ENCODE data around the gene DYRK2. TPM values are rescaled to one million over a fixed set of nuclear protein-coding genes. Genes with fewer than 3 reads are reported as not detected.

DYRK2 gene
- total RNA-seq, 1 donor from 2014 or later, result 53.7 TPM

DNA sequence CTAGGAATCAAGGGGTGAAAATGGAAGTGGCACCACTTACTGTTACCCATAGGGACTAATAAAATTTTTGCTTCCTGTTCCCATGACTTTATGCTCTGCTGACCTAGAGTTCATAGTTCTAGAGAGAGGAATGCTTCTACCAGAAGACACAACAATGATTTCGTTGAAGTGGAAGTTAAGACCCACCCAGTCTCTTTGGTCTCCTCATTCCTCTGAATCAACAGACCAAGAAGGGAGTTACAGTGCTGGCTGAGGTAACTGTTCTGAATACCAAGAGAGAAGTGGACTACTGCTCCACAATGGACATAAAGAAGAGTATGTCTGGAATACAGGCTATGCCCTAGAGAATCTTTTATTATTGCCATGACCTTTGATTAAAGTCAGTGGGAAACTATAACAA lies 23.5 kb upstream of the DYRK2 start:
- H3K27ac Mint-ChIP-seq, result no peak overlapping the region

DNA sequence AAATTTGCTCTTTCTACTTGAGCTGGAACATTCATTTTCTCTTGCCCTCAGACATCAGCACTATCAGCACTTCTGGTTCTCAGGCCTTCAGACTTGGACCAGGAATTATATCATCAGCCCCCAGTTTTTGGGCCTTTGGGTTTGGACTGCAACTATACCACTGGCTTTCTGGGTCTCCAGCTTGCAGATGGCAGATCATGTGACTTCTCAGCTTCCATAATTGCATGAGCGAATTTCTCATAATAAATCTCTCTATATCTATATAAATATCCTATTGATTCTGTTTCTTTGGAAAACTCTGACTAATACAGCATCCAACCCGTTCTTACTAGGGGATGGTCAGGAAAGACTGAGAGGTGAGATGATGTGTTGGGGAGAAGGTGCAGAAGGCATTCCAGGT lies 22.4 kb upstream of the DYRK2 start:
- TF ChIP-seq, protein P1, sequence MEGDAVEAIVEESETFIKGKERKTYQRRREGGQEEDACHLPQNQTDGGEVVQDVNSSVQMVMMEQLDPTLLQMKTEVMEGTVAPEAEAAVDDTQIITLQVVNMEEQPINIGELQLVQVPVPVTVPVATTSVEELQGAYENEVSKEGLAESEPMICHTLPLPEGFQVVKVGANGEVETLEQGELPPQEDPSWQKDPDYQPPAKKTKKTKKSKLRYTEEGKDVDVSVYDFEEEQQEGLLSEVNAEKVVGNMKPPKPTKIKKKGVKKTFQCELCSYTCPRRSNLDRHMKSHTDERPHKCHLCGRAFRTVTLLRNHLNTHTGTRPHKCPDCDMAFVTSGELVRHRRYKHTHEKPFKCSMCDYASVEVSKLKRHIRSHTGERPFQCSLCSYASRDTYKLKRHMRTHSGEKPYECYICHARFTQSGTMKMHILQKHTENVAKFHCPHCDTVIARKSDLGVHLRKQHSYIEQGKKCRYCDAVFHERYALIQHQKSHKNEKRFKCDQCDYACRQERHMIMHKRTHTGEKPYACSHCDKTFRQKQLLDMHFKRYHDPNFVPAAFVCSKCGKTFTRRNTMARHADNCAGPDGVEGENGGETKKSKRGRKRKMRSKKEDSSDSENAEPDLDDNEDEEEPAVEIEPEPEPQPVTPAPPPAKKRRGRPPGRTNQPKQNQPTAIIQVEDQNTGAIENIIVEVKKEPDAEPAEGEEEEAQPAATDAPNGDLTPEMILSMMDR (IDR thresholded peaks at IDR 0.05; ENCODE audit: unreplicated experiment), result no peak

More for the DNA sequence above, 23.5 kb upstream of the DYRK2 start:
- Mint-ChIP-seq H3K27me3 (ENCODE audit: low read depth) (no peaks in the 10 kb centered on the region), H3K4me1 (no peaks in the 10 kb centered on the region), H3K4me3 (no peak overlapping the region), H3K9me3 (no peaks in the 10 kb centered on the region), H3K36me3 (no peaks in the 10 kb centered on the region)
- TF ChIP-seq, protein P1 (IDR thresholded peaks at IDR 0.05; ENCODE audit: unreplicated experiment), result no peak
- DNase-seq (ENCODE audit: low spot score in 2 of 2, unreplicated experiment in 2 of 2), result no peak

DNA sequence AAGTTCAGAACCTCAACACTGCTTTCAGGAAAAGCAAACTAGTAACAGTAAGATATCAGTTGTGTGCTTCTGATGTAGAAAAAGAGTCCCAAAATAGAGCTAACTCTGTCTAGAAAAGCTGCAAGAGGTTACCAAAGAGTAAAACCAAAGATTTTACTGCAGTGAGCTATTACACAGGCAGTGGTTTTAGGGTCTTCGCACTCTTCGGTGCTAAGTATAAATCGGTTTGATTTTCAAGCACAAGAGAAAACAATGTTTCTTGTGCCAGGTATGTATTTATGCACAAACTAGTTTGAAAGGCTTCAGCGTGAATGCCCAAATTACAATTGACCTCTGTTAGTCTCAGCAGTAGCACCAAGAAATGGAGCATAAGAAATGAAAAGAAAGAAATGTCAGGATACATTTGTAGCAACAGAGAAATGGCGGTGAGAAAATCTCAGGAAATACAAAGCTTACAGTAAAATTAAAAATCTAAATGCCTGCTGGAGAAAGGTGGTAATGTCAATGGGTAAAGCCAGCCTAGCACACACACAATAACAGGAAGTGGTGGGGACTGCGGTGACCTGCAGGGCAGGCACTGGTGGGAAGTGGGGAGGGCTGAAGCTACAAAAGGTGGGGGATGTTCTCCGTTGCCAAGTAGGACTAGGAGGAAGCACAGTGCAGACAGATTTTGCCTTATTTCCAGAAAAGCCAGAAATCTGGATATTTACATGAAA lies 18.0 kb upstream of the DYRK2 start:
- Mint-ChIP-seq H3K36me3 (no peaks in the 10 kb centered on the region), H3K27ac (no peak overlapping the region), H3K27me3 (ENCODE audit: low read depth) (no peaks in the 10 kb centered on the region), H3K4me3 (no peak overlapping the region), H3K4me1 (peaks cover 17% of the 10 kb centered on the region), H3K9me3 (no peaks in the 10 kb centered on the region)
- TF ChIP-seq, protein P1 (IDR thresholded peaks at IDR 0.05; ENCODE audit: unreplicated experiment), result no peak
- DNase-seq (ENCODE audit: low spot score in 2 of 2, unreplicated experiment in 2 of 2), result no peak

More for the DNA sequence above, 22.4 kb upstream of the DYRK2 start:
- no peak overlapping the region for H3K4me3 Mint-ChIP-seq
- H3K27ac Mint-ChIP-seq, result no peak overlapping the region
- no peaks in the 10 kb centered on the region for H3K27me3 Mint-ChIP-seq (ENCODE audit: low read depth)
- no peaks in the 10 kb centered on the region for H3K9me3 Mint-ChIP-seq
- H3K4me1 Mint-ChIP-seq, result peaks cover 4% of the 10 kb centered on the region
- H3K36me3 Mint-ChIP-seq, result no peaks in the 10 kb centered on the region
- no peak for DNase-seq (ENCODE audit: low spot score in 2 of 2, unreplicated experiment in 2 of 2)

DNA sequence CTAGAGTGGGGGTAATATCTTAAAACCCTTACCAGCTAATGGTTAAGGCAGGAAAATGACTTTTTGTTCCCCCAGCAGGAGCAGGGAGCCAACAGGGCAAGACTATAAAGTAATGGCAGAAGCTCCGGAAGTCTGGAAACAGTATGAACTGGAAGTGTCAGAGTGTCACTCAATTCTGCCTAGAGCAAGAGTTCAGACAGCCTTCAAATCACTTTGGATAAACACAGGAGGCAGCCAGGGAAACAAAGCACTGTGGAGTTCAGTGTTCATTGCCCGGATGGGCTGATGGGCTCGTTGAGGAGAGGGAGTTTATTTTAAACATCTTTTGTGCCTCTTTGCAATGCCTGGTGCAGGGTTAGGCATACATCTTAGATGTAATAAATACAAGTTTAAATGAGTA lies 16.5 kb upstream of the DYRK2 start:
- H3K27me3 Mint-ChIP-seq (ENCODE audit: low read depth), result no peaks in the 10 kb centered on the region
- no peaks in the 10 kb centered on the region for H3K9me3 Mint-ChIP-seq
- no peak for DNase-seq (ENCODE audit: low spot score in 2 of 2, unreplicated experiment in 2 of 2)
- H3K4me1 Mint-ChIP-seq, result peaks cover 17% of the 10 kb centered on the region
- H3K4me3 Mint-ChIP-seq, result no peak overlapping the region
- TF ChIP-seq, protein P1 (IDR thresholded peaks at IDR 0.05; ENCODE audit: unreplicated experiment), result no peak
- no peaks in the 10 kb centered on the region for H3K36me3 Mint-ChIP-seq
- H3K27ac Mint-ChIP-seq, result no peak overlapping the region

DNA sequence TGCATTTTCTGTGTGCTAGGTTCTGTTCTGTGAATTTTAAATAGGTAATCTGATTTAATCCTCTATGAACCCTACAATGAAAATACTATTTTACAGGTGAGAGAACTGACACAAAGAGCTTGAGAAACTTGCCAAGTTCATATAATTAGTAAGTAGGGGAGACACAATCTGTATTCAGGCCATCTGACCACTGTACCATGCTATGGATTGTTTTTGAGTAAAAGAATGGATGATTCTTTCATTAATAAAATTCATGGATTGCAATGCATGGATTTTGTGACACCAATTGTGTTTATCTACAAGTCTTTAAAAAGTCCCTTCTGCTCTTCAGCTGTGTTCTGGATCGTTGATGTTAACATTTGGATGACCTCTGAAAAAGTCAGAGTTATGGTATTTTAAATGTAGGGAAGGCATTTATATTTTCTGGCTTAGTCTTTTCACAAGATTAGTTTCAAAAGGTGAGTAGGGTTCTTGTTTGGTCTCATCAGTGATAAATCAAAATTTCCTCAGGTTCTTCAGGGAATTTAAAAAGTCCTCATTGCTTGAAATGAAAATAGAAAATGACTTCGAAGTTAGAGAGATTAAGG lies 15.4 kb upstream of the DYRK2 start:
- Mint-ChIP-seq H3K36me3 (no peaks in the 10 kb centered on the region), H3K4me3 (no peak overlapping the region), H3K27ac (no peak overlapping the region), H3K4me1 (peaks cover 17% of the 10 kb centered on the region), H3K27me3 (ENCODE audit: low read depth) (no peaks in the 10 kb centered on the region), H3K9me3 (no peaks in the 10 kb centered on the region)
- DNase-seq (ENCODE audit: low spot score in 2 of 2, unreplicated experiment in 2 of 2), result no peak
- TF ChIP-seq, protein P1 (IDR thresholded peaks at IDR 0.05; ENCODE audit: unreplicated experiment), result no peak
